ENCODE data around the gene SLC9A4.

The SLC9A4 gene, protein sequence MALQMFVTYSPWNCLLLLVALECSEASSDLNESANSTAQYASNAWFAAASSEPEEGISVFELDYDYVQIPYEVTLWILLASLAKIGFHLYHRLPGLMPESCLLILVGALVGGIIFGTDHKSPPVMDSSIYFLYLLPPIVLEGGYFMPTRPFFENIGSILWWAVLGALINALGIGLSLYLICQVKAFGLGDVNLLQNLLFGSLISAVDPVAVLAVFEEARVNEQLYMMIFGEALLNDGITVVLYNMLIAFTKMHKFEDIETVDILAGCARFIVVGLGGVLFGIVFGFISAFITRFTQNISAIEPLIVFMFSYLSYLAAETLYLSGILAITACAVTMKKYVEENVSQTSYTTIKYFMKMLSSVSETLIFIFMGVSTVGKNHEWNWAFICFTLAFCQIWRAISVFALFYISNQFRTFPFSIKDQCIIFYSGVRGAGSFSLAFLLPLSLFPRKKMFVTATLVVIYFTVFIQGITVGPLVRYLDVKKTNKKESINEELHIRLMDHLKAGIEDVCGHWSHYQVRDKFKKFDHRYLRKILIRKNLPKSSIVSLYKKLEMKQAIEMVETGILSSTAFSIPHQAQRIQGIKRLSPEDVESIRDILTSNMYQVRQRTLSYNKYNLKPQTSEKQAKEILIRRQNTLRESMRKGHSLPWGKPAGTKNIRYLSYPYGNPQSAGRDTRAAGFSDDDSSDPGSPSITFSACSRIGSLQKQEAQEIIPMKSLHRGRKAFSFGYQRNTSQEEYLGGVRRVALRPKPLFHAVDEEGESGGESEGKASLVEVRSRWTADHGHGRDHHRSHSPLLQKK

DNA sequence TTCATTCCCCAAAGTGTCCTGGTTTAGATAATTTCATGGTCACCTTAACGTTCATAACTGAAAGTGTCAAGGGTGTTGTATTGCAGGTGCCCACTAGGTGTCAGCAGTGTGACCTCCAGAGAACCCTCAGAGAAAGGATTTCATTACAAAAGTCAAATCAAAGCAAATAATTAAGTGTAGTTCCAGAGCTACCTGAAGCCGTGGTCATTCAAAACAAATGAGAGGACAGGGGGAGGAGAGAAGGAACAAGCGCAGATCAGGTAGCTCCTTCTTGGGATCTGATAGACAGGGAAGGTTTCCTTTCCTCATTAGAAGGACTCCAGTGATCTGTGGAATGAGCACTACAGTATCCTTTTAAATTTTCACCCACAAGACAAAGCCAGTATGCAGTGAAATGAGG is at the start of gene SLC9A4:
Gene SLC9A4, plus strand, starts transcription at position 207 of the 400 bp plus-strand sequence. CDS start 534 bp downstream, outside the sequence.
- DNase-seq = no peak

DNA sequence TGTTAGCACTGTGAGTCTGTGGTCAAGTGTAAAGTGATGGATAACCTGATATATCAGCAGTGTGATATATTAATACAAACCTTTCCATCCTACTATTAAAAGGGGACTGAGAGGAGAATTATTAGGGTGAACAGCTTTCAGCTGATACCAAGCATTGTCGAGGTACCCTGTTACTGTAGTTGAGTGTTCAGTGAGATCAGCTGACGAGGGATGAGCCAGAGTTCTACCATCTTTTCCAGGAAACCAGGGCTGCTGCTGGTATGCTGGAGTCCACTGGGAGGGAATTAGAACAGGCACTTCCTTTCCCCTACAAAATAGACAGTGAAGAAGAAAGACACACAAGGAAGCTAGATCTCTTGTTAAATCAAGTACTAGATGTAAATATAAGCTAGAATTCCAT is 49.7 kb upstream of the SLC9A4 start:
- no peak for DNase-seq

DNA sequence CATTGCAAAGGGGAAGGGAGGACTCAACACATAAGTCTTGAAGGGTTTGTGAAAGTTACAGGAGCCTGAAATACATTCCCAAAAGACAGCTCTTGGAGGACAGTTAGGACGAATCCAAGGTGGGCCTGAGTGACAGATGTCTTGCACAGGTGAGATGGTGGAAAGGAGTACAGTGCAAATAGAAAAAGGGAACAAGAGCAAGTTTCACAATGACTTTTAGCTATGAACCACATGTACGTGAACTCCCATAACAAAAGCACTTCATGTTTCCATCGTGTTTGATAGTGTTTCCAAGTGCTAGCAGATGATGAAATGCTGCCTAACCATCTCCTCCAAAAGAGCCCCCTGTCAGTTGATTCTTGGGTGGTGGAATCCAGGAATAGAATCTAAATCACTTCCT is 48.3 kb upstream of the SLC9A4 start:
- DNase-seq = no peak

DNA sequence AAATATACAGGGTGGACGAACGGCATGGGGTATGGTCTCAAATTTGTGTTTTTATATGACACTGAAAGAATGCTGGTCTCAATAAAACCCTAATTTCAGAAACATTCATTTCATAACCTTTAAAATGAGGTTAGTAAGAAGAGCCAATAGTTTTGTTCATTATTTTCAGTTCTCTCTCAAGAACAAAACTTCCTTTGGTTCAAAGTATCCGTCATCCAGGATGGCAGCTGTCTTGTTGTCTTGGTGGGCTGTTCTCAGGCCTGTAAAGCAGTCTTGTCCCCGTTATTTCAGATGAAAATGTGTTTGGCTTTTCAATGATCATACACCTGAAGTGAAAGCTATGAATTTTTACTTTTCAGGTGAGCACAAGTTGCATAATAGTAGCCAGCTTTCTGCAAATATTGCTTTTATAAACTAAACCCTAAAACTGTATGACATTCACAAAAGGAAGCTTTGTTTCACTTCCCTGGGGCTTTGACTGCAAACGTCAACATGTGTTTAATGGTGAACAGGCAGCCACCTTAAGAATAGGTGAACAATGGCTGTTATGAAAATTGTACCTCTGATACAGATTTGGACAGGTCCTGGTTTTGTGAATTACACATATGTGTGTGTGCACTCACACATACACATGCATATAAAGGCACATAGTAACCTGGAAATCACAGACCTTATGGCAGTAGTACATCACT is 47.4 kb upstream of the SLC9A4 start:
- DNase-seq = no peak

DNA sequence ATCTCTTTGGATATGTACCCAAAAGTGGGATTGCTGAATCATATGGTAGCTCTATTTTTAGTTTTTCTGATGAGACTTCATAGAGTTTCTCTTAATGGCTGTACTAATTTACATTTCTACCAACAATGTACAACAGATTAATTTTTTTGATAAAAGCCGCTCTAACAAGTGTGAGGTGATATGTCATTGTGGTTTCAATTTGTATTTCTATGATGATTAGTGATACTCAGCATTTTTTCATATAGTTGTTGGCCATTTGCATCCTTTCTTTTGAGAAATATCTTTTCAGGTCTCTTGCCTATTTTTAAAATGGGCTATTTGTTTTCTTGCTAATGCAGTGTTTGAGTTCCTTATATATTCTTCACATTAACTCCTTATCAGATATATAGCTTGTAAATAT is 45.8 kb upstream of the SLC9A4 start:
- DNase-seq = no peak

DNA sequence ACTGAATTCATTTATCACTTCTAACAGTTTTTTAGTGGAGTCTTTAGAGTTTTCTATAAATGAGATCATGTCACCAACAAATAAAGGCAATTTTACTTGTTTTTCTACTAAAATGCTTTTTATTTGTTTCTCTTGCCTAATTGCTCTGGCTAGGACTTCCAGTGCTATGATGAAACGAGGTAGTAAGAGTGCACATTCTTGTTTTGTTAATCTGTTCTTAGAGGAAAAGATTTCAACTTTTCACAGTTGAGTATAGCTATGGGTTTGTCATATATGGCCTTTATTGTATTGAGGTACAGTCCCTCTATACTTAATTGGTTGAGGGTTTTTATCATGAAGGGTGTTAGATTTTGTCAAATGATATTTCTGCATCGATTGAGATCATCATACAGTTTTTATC is 44.5 kb upstream of the SLC9A4 start:
- DNase-seq = no peak

DNA sequence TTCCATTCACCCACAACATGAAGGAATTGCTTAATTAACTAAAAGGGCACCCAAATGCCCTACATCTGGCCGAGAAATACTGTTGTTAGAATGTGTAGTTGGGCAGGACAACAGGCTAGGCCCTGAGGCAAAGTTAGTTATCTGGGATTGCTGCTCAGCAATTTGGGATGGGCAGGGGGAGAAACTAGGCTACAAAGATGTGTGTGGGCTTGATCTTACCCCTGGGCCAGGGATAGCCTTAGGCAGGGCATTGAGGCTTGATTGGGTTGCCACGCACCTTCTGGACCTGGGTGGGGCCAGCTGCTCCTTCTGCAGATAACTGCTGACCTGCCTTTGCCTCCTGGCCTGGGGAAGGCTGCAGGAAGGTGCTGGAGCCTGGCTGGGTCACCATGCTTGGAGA is 40.6 kb upstream of the SLC9A4 start:
- no peak for DNase-seq

DNA sequence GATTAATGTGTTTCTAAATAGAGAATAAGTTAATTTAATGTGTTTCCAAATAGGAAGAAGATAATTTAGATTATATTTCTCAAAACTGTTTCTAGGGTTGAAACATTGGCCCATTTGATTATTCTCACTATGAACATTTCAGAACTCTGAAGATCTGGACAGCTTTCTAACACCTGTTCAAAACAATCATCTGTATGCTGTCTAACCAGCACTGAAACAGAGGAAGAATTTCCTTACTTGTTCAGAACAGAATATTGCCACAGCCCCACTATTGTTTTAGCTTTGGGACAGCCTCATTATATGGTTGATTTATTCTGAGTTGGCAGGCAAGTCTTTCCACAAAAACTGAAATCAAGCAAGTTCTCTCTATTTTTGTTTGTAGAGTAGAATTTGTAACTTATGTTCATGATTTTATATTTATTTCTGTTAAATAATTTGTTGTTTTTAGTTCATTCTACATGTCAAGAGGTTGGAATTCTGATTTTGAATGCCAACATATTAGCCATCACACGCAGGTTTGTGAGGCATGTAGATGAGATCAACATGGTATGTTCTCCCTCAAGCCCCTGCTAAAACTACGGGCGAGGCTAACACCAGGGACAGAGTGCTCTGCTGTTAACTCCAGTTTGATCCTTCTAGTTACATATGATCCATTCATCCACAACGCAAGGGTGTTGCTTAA is 38.9 kb upstream of the SLC9A4 start:
- DNase-seq = no peak

DNA sequence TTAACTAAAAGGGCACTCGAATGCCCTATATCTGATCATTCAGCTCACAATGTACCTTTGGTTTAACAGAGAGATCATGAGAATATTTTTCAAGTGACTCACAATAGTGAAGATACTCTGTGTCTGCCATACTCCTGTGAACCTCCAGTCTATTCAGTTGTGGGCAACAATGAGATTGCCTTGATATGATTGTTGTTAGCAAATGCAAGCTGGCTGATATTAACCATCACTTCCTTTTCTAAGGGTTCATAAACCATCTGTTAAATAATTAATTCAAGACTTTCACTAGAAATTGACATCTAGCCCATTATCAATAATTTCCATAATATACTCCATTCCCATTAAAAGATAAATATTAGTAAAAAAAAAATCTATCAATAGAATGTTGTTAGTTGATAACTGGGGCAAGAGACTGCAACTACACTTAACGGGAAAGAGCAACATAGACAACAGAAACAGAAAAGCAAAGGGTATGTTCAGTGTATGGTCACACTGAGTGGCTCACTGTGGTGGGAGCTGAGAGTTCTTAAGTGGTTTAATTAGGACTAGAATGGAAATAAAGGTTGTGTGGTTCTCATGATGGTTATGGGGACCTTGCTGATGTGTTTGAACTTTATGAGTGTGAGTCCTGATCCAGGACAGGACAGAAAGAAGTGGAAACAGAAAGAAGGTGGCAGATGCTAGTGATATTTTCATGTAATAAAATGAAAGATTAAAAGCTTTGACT is 38.2 kb upstream of the SLC9A4 start:
- no peak for DNase-seq

DNA sequence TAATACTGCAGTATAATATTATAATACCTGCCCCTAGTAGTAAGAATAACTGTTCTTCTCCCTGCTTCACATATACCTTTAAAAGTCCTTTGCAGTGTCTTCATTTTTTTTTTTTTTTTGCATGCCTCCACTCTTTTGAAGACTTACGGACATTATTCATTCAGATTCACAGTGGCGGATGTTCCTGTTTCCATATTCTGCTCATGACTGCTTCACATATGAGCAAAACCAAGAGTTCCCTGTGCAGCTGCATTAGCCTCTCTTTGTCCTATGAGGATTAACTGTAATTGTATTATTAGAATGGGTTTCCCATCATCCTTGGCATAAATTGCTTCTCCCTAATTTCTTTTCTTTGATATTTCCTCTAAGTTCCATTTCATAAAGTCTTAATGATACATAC is 37.3 kb upstream of the SLC9A4 start:
- DNase-seq = no peak

DNA sequence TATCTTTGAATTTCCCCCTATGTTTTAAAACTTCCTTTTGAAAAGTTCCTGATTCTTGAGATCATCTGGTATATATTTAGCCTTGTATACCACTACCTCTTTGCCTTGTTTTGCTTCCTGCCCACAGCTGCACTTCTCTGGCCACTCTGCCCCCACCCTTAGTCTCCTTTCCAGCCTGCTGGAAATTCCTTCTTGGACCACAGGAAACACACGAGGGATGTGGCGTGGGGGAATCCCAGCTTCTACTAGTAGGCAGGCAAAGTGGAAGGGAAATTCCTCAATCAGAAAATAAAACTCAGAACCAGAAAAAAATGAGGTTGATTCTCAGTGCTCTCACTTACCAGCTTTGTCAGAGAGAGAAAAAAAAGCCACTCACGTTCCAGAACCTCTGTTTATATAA is 36.7 kb upstream of the SLC9A4 start:
- DNase-seq = no peak

DNA sequence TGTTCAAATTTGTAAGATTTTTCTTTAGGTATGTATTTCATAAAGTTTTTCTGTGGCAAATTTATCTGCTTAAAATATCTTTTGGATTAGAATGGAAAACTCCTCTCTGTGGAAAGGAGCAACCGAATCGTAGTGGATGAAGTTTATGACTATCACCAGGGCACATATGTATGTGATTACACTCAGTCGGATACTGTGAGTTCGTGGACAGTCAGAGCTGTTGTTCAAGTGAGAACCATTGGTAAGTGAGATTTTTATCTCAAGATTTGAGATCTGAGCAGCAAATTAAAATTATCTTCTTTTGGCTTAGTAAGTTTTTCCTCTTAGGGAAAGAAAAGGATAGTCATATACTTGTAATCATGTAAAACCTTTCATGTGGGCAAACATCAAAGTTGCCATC is 35.9 kb upstream of the SLC9A4 start:
- DNase-seq = no peak

DNA sequence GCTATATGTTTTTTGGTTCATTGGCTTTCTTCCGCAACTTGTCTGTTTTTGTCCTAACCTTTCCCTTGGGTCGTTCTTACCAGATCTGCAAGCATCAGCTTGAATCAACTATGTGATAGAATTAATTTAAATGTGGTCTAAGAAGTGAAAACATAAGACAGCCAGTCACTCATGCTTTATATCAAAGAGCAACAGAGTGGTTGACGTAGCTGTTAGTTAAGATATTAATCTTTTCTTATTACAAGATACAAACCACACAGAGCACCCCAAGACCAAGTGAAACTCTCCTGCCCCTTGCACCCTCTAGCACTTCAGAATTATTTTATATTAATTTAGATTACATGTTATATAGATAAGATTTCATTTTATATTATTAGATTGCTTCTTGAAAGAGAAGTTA is 34.9 kb upstream of the SLC9A4 start:
- DNase-seq = no peak

DNA sequence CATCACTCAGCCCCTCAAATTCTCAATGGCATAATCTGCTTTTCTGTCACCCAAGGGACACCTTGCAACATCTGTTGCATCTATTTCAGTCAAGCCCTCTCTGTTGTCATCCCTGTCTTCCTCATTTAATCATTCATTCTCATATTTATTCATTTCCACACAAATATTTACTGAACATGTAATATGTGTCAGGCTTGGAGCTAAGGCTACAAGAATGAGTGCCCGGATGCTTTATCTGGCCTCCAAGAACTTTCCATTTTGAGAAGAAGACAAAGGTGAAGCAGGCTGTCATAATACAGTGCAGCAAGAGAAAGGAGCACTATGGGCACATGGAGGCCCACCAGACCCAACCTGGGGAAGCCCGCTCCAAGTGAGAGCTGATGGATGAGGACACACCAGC is 34.4 kb upstream of the SLC9A4 start:
- no peak for DNase-seq

DNA sequence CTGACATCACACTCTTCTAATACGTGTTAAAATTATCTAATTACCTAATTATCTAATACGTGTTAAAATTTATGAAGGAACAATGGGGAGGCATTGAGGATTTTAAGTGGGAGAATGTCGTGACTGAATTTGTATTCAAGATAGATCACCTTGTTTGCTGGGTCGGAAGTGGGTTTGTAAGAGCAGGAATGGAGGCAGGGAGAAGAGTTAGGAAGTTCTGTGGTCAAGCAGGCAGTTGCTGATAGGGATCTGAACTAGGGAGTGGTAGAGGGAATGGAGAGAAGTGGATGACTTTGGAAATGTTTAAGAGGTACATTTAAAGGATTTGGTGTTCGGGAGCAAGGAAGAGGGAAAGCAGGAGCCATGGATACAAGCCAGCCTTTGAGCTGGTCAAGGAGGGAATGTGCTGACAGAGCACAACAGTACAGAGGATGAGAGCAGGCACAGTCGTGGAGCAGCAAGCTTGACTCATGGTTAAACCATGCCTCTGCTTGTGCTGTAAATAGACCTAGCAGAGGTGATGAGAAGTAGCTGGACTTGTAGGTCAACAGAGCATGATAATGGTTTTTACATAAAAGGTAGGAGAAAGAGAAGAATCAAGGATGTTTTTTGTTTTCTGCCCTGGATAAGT is 33.8 kb upstream of the SLC9A4 start:
- DNase-seq = no peak

DNA sequence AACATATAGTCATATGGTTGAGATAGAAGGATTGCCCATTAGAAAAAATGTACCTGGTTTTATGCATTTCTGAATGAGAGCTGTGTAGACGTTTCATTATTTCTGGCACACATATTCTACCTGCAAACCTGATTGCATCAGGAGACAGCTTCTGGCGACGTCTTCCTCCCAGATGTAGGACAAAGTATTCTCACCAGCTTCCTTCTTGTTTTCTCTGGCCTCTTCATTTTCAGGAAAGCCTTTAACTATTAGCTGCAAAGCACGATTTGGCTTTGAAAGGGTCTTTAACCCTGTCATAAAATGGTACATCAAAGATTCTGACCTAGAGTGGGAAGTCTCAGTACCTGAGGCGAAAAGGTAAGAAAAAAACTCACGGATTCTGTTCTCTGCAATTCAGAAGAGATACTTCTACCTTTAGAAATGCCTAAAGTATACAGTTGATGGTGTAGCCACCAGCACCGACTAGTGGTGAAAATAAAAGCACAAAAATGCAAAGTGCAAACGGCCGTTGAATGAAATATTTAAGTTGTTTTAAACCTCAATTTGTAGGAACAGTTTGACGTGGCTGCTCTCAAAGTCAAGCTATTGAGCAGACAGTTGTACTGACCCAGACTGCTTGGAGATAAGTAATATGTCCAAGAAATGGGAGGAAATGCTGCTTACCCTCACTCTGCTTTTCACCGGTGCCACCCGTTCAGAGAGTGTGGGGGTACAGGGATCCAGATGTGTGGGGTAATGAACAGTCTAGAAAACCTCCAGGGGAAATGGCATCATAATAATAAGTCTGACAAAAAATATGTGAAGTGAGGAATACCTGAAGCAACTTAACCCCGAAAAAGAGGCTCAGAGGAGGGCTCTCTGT is 29.8 kb upstream of the SLC9A4 start:
- no peak for DNase-seq

DNA sequence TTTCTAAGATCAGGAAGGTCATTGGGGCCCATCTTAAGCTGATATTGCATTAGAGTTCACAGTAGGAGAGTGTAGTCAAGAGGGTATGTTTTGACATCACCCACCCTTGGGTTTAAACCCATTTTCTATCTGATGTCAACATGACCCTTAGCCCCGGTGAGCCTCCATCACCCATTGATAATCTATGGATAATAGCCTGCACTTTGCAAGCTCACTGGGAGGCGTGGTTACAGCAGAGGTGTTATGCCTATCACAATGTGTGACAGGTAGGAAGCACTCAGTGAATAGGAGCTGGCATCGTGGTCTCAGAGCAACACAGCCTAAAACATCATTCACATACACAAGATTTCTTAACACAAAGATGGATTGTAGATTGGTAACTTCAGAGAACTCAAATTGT is 28.8 kb upstream of the SLC9A4 start:
- no peak for DNase-seq

DNA sequence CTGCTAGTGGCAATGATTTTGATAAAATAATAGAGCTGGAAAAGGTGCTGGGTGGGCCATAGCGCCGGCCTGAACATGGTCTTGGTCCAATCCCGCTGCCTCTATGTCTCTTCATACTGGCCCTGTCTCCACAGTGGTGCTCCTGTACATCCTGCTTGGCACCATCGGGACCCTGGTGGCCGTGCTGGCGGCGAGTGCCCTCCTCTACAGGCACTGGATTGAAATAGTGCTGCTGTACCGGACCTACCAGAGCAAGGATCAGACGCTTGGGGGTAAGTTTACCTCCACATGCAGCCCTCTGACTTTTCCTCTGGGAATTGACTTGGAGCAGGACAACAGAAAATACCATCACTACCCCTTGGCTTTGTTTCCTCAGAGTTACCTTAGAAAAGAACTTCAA is 26.1 kb upstream of the SLC9A4 start:
- DNase-seq = no peak

DNA sequence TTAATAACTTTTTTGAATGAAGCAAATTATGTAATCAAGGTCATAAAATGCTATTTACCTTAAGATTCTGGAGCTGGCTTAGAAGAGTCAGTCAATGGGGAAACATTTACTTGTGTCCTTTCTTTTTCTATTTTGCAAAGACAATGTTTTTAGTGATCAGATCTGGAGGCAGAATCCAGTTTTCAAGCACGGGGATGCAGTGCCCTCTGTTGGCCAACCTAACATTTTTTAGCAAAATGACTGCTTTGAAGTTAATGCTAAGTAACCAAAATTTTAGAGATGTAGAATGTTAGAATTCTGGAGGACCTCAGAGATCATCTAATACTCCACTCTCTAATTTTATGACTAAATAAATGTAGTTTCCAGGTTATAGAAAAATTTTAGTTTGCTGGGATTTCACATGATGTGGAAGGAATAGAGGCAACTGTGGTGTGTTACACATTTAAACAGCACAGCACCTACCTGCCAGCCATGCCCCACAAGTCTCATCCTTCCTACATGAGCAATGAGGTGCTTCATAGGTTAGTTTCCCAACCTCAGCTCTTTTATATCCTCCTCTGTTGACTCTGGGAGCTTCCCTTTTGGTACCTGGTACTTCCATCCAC is 23.6 kb upstream of the SLC9A4 start:
- no peak for DNase-seq

DNA sequence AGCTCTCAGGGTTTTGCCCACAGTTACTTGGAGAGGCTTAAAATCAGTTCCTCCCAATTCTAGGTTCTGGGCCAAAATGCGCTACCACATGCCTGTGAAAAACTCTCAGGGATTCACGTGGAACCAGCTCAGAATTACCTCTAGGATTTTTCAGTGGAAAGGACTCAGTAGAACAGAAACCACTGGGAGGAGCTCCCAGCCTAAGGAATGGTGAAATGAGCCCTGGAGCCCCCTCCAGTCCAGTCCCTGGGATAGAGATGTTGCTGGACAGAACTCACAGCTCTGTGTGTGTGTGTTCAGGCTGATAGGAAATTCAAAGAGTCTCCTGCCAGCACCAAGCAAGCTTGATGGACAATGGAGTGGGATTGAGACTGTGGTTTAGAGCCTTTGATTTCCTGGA is 21.1 kb upstream of the SLC9A4 start:
- DNase-seq = no peak

DNA sequence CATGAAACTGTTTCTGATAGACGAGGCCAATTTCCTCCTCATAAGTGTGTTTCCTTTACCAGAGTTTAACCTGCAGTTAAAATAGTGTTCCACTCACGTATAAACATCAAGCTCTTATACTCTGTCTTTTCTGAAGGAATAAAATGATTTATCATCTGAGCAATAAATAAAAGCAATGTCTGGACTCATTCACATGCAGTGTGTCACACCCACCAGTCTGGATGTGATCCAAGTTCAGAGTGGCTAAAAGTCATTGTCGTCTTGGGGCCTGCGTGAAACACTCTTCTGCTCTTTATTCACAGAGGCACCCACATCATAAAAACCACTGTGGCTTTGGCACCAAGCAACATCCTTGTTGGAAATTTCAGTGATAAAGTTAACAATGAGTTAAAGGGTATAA is 19.5 kb upstream of the SLC9A4 start:
- no peak for DNase-seq
